ENCODE data around the gene CLSTN3. TPM values are rescaled to one million over a fixed set of nuclear protein-coding genes. Genes with fewer than 3 reads are reported as not detected.

CLSTN3 gene
- total and polyA plus RNA-seq, 2 donors (not counting 3 experiments of a cell fraction or from before 2014, with no cell fraction given): 27.8 to 45.9 TPM

- FAIRE-seq (no peak), DNase-seq (ENCODE audit: low read depth, low spot score) (no peak)
- no peak for TF ChIP-seq CTCF (IDR thresholded peaks at IDR 0.05; ENCODE audit: extremely low read depth in 1 of 2, insufficient read depth in 1 of 2, low read depth in 1 of 2, low read length in 2 of 2)
- no peak for TF ChIP-seq JUN (IDR thresholded peaks at IDR 0.05; ENCODE audit: borderline replicate concordance, insufficient read depth, insufficient read length, low read depth)
- TF ChIP-seq POLR2A (IDR thresholded peaks at IDR 0.05; ENCODE audit: low read depth, low read length): no peak
- no peak for TF ChIP-seq GATA2 (IDR thresholded peaks at IDR 0.05; ENCODE audit: insufficient read depth, insufficient read length, low read depth, low read length)
- intact Hi-C loops (cut with micrococcal nuclease): no loop called here
- H3K79me2 ChIP-seq (ENCODE audit: control insufficient read depth, insufficient read depth, low read length): no peaks in the 10 kb centered on the region
- ChIA-PET POLR2A (no interaction called here), CTCF (interaction anchor here (1.2 kb wide), 1 partner anchor 51 kb away, joined by 3 read pairs; no protein-coding TSS in a partner anchor)
- no peak overlapping the region for H3K4me3 ChIP-seq (replicated peaks in 1 of 3; ENCODE audit: insufficient read depth in 1 of 3, low read depth in 1 of 3, low read length in 3 of 3)
- no TSS peak for BruUV-seq (replicated peaks)
- dilution Hi-C loops (cut with MboI; ENCODE audit: extremely low pct_ligation_motif_present, low sequenced_read_pairs): no loop called here
- no peaks in the 10 kb centered on the region for H3K27me3 ChIP-seq (ENCODE audit: control insufficient read depth in 2 of 2, insufficient read depth in 2 of 2, low read length in 2 of 2)
- H3K9me3 ChIP-seq (replicated peaks; ENCODE audit: control insufficient read depth, insufficient read depth, low read length): no peaks in the 10 kb centered on the region
- peaks cover 0 to 5% of the 10 kb centered on the region in 2 experiments for H3K36me3 ChIP-seq (ENCODE audit: control insufficient read depth in 2 of 2, extremely low read depth in 1 of 2, insufficient read depth in 2 of 2, low read length in 2 of 2)
- H4K20me1 ChIP-seq (replicated peaks; ENCODE audit: control insufficient read depth, extremely low read depth, insufficient read depth, low read length): no peaks in the 10 kb centered on the region
- no peak overlapping the region for H3K27ac ChIP-seq (ENCODE audit: insufficient read depth, low read depth, low read length)
- no peak overlapping the region for H3K9ac ChIP-seq (replicated peaks; ENCODE audit: extremely low read depth, insufficient read depth, low read length)
- H3K9me1 ChIP-seq (replicated peaks; ENCODE audit: control insufficient read depth, extremely low read depth, insufficient read depth, low read length): no peaks in the 10 kb centered on the region
- no peak overlapping the region for H3K4me2 ChIP-seq (ENCODE audit: insufficient read depth, low read length)
- H3K4me1 ChIP-seq (ENCODE audit: control insufficient read depth, extremely low read depth, insufficient read depth, low read length): peaks cover 12% of the 10 kb centered on the region
- no peak overlapping the region for H2AFZ ChIP-seq (ENCODE audit: low read depth, low read length)
These were observed 63.5 kb downstream of the CLSTN3 start for GRCh38 chr12:7193674-7194073.

- Histone ChIP-seq H3K9me1 (replicated peaks; ENCODE audit: control insufficient read depth, extremely low read depth, insufficient read depth, low read length) (no peaks in the 10 kb centered on the region), H3K27me3 (ENCODE audit: control insufficient read depth in 2 of 2, insufficient read depth in 2 of 2, low read length in 2 of 2) (no peaks in the 10 kb centered on the region), H3K4me2 (ENCODE audit: insufficient read depth, low read length) (no peak overlapping the region), H3K4me3 (replicated peaks in 1 of 3; ENCODE audit: insufficient read depth in 1 of 3, low read depth in 1 of 3, low read length in 3 of 3) (no peak overlapping the region), H3K4me1 (ENCODE audit: control insufficient read depth, extremely low read depth, insufficient read depth, low read length) (no peaks in the 10 kb centered on the region), H4K20me1 (replicated peaks; ENCODE audit: control insufficient read depth, extremely low read depth, insufficient read depth, low read length) (no peaks in the 10 kb centered on the region), H2AFZ (ENCODE audit: low read depth, low read length) (no peak overlapping the region), H3K9me3 (replicated peaks; ENCODE audit: control insufficient read depth, insufficient read depth, low read length) (no peaks in the 10 kb centered on the region), H3K36me3 (ENCODE audit: control insufficient read depth in 2 of 2, extremely low read depth in 1 of 2, insufficient read depth in 2 of 2, low read length in 2 of 2) (peaks cover 4 to 10% of the 10 kb centered on the region in 2 experiments), H3K79me2 (ENCODE audit: control insufficient read depth, insufficient read depth, low read length) (no peaks in the 10 kb centered on the region), H3K9ac (replicated peaks; ENCODE audit: extremely low read depth, insufficient read depth, low read length) (no peak overlapping the region), H3K27ac (ENCODE audit: insufficient read depth, low read depth, low read length) (no peak overlapping the region)
- DNase-seq (ENCODE audit: low read depth, low spot score) (no peak), FAIRE-seq (no peak)
- POLR2A ChIA-PET: no interaction called here
- CTCF ChIA-PET: interaction anchor here (1.0 kb wide), 1 partner anchor 53 kb away, joined by 3 read pairs; no protein-coding TSS in a partner anchor
- intact Hi-C loops (cut with micrococcal nuclease) (no loop called here), dilution Hi-C loops (cut with MboI; ENCODE audit: extremely low pct_ligation_motif_present, low sequenced_read_pairs) (no loop called here)
- TF ChIP-seq JUN (IDR thresholded peaks at IDR 0.05; ENCODE audit: borderline replicate concordance, insufficient read depth, insufficient read length, low read depth) (no peak), CTCF (IDR thresholded peaks at IDR 0.05; ENCODE audit: extremely low read depth in 1 of 2, insufficient read depth in 1 of 2, low read depth in 1 of 2, low read length in 2 of 2) (no peak), MAX (IDR thresholded peaks at IDR 0.05; ENCODE audit: insufficient read depth, insufficient read length) (no peak), FOS (IDR thresholded peaks at IDR 0.05; ENCODE audit: borderline replicate concordance, insufficient read depth, low read length) (no peak), EZH2 (IDR thresholded peaks at IDR 0.05; ENCODE audit: borderline replicate concordance, low read depth, low read length, severe bottlenecking) (no peak), MYC (IDR thresholded peaks at IDR 0.05; ENCODE audit: low read depth, low read length) (no peak), POLR2A (IDR thresholded peaks at IDR 0.05; ENCODE audit: low read depth, low read length) (no peak), GATA2 (IDR thresholded peaks at IDR 0.05; ENCODE audit: insufficient read depth, insufficient read length, low read depth, low read length) (no peak), POLR2AphosphoS5 (IDR thresholded peaks at IDR 0.05; ENCODE audit: insufficient read depth, low read depth, low read length) (no peak)
- no TSS peak for BruUV-seq (replicated peaks)
These were observed 67.7 kb downstream of the CLSTN3 start for GRCh38 chr12:7197841-7198240.

All from endothelial cell of umbilical vein (primary cell).